Stimulated activated CD8-positive, alpha-beta memory T cell treated with anti-CD3 and anti-CD28 coated beads, Interleukin-4, amount 100 ng/mL, for 48 hours (primary cell): ENCODE data around the gene ARSG.
"Not testable (repeated sequence)": the region's sequence is repeated elsewhere in the genome, so short reads cannot be mapped to it uniquely, and the experiment has no call there.

Source experiments
- DNase-seq: peaks from one replicate; pipeline ENCODE4 v3.0.0-alpha.2; 2020

The ARSG gene

DNA sequence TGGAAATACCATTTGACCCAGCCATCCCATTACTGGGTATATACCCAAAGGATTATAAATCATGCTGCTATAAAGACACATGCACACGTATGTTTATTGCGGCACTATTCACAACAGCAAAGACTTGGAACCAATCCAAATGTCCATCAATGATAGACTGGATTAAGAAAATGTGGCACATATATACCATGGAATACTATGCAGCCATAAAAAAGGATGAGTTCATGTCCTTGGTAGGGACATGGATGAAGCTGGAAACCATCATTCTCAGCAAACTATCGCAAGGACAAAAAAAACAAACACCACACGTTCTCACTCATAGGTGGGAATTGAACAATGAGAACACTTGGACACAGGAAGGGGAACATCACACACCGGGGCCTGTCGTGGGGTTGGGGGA, 9.3 kb upstream of the ARSG start:
- not testable (repeated sequence) for DNase-seq

DNA sequence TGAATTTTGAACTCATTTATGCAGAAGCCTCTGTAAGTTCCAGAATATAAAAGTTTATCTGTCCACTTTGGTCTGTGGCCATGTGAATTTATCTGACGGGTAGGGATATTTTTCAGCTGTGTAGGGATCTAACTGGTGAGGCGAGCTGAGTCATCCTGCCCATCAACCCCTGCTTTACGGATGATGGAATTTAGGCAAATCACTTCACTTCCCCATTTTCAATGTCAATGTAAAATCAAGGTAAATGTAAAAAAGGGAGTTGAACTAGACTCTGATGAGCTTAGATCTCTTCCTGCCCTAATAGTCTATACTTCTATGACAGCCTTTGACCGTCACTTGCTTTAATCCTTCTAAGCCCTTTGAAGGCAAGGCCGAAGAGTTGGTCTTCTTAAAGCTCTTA, 2.9 kb upstream of the ARSG start:
- no peak for DNase-seq

- DNase-seq: peak; percentile 43
Measured at GRCh38 chr17:68288804-68289203, 2.5 kb upstream of the ARSG start.

GRCh38 chr17:68289473-68289872, 1.8 kb upstream of the ARSG start:
- DNase-seq: no peak

DNA sequence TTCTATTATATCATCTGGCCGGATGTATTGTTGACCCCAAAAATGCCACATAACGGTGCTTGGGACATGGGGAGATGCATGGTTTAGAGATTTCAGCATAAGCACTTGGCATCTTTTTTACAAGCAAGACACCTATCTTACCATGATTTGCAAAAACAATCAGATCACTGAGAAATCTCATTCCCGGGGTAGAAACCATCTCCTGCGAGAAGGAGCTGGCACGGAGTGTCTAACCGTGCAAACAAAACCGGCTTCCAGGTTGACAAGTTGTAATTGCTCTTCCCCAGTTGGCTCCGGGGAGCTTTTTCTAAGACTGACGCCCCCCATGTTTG, 1.4 kb upstream of the ARSG start:
- DNase-seq: no peak

- peak; percentile 70 for DNase-seq
Measured at GRCh38 chr17:68290268-68290954, 884 bp upstream of the ARSG start.

DNA sequence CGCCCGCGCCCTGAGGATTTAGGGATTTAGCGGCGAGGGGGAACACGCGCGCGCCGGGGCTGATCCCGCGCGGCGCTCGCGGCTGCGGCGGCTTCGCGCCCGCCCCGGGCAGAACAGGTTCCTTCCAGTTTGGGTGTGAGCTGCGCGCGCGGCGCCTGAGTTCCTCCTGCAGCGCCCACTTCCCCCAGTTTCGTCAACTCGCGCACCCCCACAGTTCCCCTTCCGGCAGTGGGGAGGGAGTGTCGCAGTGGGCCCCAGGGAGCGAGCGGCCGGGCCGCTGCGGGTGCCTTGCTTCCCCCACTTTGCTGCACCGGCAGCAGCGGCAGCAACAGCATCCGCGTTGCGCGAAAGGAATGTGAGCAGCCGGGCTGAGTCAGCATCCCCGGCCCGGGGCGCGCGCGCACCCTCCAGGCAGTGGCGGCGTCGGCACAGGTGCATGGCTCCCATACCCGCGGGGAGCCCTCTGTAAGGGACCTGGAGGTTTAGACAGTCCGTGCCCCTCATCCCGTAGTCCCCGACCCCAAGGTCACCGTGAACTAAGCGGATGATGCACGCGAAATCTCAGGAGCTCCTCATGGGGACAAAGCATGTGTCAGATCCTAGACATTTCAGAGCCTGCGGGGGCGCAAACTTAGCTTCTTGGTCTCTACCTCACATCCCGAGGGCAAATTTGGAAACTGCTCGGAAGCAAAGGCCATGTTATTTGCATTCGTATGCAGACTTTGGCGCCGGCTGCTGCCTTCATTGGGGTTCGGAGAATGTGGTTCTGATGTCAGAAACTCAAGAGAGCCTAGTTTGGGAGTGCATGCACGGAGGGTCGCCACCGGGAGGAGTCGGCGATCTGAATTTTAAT, 767 bp downstream of the ARSG start:
- peak; percentile 90 for DNase-seq

- DNase-seq: no peak
Measured at GRCh38 chr17:68292689-68293040, 1.4 kb downstream of the ARSG start.

GRCh38 chr17:68293490-68294195, 2.3 kb downstream of the ARSG start:
- no peak for DNase-seq

- no peak for DNase-seq
Measured at GRCh38 chr17:68294196-68294555, 2.9 kb downstream of the ARSG start.

DNA sequence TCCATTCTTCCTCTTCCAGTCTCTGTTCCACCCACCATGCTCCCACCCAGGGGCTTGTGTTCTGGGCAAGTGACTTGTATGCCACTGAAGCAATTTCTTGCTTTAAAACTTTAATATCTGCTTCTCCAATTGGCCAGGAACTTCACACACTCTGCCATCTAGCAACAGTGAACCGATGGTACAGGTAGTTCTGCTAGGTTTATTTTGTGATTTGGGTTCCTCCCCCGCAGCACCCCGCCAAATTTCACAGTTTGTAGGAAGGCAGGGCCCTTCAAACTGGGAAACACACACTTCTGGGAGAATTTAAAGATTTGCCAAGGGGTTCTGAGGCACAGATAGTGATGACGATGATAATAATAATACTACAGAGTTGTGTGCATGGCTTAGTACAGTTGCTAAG, 3.3 kb downstream of the ARSG start:
- no peak for DNase-seq

DNA sequence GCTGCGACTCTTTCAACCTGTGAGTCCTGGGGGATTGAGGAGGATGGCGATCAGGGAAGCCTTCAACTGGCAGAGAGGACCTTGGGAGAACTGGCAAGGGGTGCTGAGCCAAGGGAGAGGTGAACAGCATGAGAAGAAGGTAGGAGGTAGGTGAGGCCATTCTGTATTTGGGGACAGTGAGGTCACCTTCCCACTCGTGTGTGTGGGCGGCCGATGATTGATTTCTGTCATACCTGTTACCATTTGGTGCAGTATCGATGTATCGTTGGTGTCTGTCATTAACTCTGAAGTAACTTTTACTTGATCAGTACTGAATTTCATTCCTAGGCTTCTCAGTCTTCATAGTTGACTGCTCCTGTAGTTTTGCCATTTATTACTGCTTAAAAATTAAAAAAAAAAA, 3.8 kb downstream of the ARSG start:
- peak; percentile 72 for DNase-seq

GRCh38 chr17:68296217-68297191, 5.2 kb downstream of the ARSG start:
- DNase-seq: peak; percentile 63

- no peak for DNase-seq
Measured at GRCh38 chr17:68297195-68297594, 5.9 kb downstream of the ARSG start.

GRCh38 chr17:68298601-68299000, 7.3 kb downstream of the ARSG start:
- no peak for DNase-seq

- DNase-seq: no peak
Measured at GRCh38 chr17:68299817-68300216, 8.5 kb downstream of the ARSG start.

- no peak for DNase-seq
Measured at GRCh38 chr17:68301438-68301959, 10.2 kb downstream of the ARSG start.

GRCh38 chr17:68302066-68302564, 10.8 kb downstream of the ARSG start:
- no peak for DNase-seq

DNA sequence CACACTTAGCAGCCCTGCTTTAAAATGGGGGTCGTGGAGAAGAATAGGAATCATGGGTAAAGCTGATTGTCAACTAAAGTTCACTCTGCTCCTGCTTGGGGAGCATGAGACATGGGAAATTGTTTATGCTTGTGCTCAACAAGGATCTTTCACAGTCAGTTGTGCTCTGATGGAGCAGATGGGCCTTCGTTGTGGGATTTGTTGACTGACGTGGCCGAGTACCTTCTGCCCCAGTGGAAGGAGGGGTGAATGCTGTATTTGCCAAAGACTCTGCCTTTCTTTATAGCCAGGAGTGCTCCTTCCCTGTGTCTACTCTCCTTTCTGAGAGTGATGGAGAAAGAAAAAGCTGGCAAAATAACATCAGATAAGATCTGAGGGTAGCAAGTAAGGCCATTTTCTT, 11.4 kb downstream of the ARSG start:
- DNase-seq: no peak

- DNase-seq: no peak
Measured at GRCh38 chr17:68304706-68305105, 13.4 kb downstream of the ARSG start.

- no peak for DNase-seq
Measured at GRCh38 chr17:68305142-68305541, 13.8 kb downstream of the ARSG start.

GRCh38 chr17:68306819-68307218, 15.5 kb downstream of the ARSG start:
- DNase-seq: no peak
